WTC11 (cell line): ENCODE results near the gene MEIS3.

Source experiments
- TF ChIP-seq, protein P1 (sequence below): fragments of 200-600 bp; IDR thresholded peaks from 2 replicates; pipeline ENCODE4 v1.8.0; 2022; ENCODE audit warnings: antibody characterized with exemption
- TF ChIP-seq, protein P2 (sequence below): sonication (generic); formaldehyde crosslinking; IDR thresholded peaks from 2 replicates; pipeline ENCODE4 v1.8.1; 2023; ENCODE audit warnings: mild to moderate bottlenecking, missing genetic modification reagents, borderline replicate concordance

GRCh38 chr19:47430041-47430802, 10.9 kb upstream of the MEIS3 start:
- TF ChIP-seq, protein P1, sequence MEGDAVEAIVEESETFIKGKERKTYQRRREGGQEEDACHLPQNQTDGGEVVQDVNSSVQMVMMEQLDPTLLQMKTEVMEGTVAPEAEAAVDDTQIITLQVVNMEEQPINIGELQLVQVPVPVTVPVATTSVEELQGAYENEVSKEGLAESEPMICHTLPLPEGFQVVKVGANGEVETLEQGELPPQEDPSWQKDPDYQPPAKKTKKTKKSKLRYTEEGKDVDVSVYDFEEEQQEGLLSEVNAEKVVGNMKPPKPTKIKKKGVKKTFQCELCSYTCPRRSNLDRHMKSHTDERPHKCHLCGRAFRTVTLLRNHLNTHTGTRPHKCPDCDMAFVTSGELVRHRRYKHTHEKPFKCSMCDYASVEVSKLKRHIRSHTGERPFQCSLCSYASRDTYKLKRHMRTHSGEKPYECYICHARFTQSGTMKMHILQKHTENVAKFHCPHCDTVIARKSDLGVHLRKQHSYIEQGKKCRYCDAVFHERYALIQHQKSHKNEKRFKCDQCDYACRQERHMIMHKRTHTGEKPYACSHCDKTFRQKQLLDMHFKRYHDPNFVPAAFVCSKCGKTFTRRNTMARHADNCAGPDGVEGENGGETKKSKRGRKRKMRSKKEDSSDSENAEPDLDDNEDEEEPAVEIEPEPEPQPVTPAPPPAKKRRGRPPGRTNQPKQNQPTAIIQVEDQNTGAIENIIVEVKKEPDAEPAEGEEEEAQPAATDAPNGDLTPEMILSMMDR = no peak
- TF ChIP-seq, protein P2, sequence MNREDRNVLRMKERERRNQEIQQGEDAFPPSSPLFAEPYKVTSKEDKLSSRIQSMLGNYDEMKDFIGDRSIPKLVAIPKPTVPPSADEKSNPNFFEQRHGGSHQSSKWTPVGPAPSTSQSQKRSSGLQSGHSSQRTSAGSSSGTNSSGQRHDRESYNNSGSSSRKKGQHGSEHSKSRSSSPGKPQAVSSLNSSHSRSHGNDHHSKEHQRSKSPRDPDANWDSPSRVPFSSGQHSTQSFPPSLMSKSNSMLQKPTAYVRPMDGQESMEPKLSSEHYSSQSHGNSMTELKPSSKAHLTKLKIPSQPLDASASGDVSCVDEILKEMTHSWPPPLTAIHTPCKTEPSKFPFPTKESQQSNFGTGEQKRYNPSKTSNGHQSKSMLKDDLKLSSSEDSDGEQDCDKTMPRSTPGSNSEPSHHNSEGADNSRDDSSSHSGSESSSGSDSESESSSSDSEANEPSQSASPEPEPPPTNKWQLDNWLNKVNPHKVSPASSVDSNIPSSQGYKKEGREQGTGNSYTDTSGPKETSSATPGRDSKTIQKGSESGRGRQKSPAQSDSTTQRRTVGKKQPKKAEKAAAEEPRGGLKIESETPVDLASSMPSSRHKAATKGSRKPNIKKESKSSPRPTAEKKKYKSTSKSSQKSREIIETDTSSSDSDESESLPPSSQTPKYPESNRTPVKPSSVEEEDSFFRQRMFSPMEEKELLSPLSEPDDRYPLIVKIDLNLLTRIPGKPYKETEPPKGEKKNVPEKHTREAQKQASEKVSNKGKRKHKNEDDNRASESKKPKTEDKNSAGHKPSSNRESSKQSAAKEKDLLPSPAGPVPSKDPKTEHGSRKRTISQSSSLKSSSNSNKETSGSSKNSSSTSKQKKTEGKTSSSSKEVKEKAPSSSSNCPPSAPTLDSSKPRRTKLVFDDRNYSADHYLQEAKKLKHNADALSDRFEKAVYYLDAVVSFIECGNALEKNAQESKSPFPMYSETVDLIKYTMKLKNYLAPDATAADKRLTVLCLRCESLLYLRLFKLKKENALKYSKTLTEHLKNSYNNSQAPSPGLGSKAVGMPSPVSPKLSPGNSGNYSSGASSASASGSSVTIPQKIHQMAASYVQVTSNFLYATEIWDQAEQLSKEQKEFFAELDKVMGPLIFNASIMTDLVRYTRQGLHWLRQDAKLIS (CRISPR knock-in tag) = no peak
